ENCODE results near the gene DAPK2. TPM values are rescaled to one million over a fixed set of nuclear protein-coding genes. Genes with fewer than 3 reads are reported as not detected.

The DAPK2 gene
- total RNA-seq, 1 donor, result 0.81 TPM

- DNase-seq (ENCODE audit: low read depth in 2 of 3, low spot score in 2 of 3), result no peak
Observed at GRCh38 chr15:64026591-64026990, 19.7 kb downstream of the DAPK2 start.

GRCh38 chr15:64024172-64025050, 21.9 kb downstream of the DAPK2 start:
- no peak for DNase-seq (ENCODE audit: low read depth in 2 of 3, low spot score in 2 of 3)

- DNase-seq (ENCODE audit: low read depth in 2 of 3, low spot score in 2 of 3), result no peak
Observed at GRCh38 chr15:64023220-64023619, 23.1 kb downstream of the DAPK2 start.

GRCh38 chr15:64022571-64022970, 23.7 kb downstream of the DAPK2 start:
- no peak for DNase-seq (ENCODE audit: low read depth in 2 of 3, low spot score in 2 of 3)

GRCh38 chr15:64019764-64020163, 26.5 kb downstream of the DAPK2 start:
- DNase-seq (ENCODE audit: low read depth in 2 of 3, low spot score in 2 of 3), result no peak

GRCh38 chr15:64017591-64018163, 28.6 kb downstream of the DAPK2 start:
- DNase-seq (ENCODE audit: low read depth in 2 of 3, low spot score in 2 of 3), result no peak

GRCh38 chr15:64017082-64017588, 29.1 kb downstream of the DAPK2 start:
- no peak for DNase-seq (ENCODE audit: low read depth in 2 of 3, low spot score in 2 of 3)

GRCh38 chr15:64016257-64016656, 30.0 kb downstream of the DAPK2 start:
- no peak for DNase-seq (ENCODE audit: low read depth in 2 of 3, low spot score in 2 of 3)

GRCh38 chr15:64014995-64015394, 31.3 kb downstream of the DAPK2 start:
- no peak for DNase-seq (ENCODE audit: low read depth in 2 of 3, low spot score in 2 of 3)

GRCh38 chr15:64013179-64014062, 32.9 kb downstream of the DAPK2 start:
- DNase-seq (ENCODE audit: low read depth in 2 of 3, low spot score in 2 of 3), result peak in 1 of 3 donors; percentile 23

GRCh38 chr15:64011736-64012135, 34.5 kb downstream of the DAPK2 start:
- DNase-seq (ENCODE audit: low read depth in 2 of 3, low spot score in 2 of 3), result no peak

GRCh38 chr15:64010719-64011118, 35.6 kb downstream of the DAPK2 start:
- peak; percentile 49 to 97 (median 96) for DNase-seq (ENCODE audit: low read depth in 2 of 3, low spot score in 2 of 3)

GRCh38 chr15:64009798-64010261, 36.5 kb downstream of the DAPK2 start:
- no peak for DNase-seq (ENCODE audit: low read depth in 2 of 3, low spot score in 2 of 3)

GRCh38 chr15:64009241-64009640, 37.0 kb downstream of the DAPK2 start:
- no peak for DNase-seq (ENCODE audit: low read depth in 2 of 3, low spot score in 2 of 3)

GRCh38 chr15:64008177-64008576, 38.1 kb downstream of the DAPK2 start:
- no peak for DNase-seq (ENCODE audit: low read depth in 2 of 3, low spot score in 2 of 3)

- DNase-seq (ENCODE audit: low read depth in 2 of 3, low spot score in 2 of 3), result no peak
Observed at GRCh38 chr15:64006642-64007041, 39.6 kb downstream of the DAPK2 start.

GRCh38 chr15:64004587-64004986, 41.7 kb downstream of the DAPK2 start:
- no peak for DNase-seq (ENCODE audit: low read depth in 2 of 3, low spot score in 2 of 3)

GRCh38 chr15:64004056-64004455, 42.2 kb downstream of the DAPK2 start:
- no peak for DNase-seq (ENCODE audit: low read depth in 2 of 3, low spot score in 2 of 3)

GRCh38 chr15:64003182-64003581, 43.1 kb downstream of the DAPK2 start:
- no peak for DNase-seq (ENCODE audit: low read depth in 2 of 3, low spot score in 2 of 3)

- peak in 2 of 3 donors; percentile 26 to 65 for DNase-seq (ENCODE audit: low read depth in 2 of 3, low spot score in 2 of 3)
Observed at GRCh38 chr15:64001148-64001547, 45.1 kb downstream of the DAPK2 start.

Data from hematopoietic multipotent progenitor cell (in vitro differentiated cells).